GM21360 (cell line): ENCODE data around the gene FBXO34.
"Not testable (repeated sequence)": the region's sequence is repeated elsewhere in the genome, so short reads cannot be mapped to it uniquely, and the experiment has no call there.

Source experiments
- ATAC-seq: cut with Tn5 transposase; IDR thresholded peaks from one replicate; pipeline ENCODE4 v1.9.1; 2021; ENCODE audit warnings: mild to moderate bottlenecking, moderate library complexity; ENCODE audit not compliant: unreplicated experiment

The FBXO34 gene

GRCh38 chr14:55340482-55340881 is 69.3 kb downstream of the FBXO34 start:
- no peak for ATAC-seq

- no peak for ATAC-seq
These were observed 70.6 kb downstream of the FBXO34 start for GRCh38 chr14:55341781-55342180.

GRCh38 chr14:55344582-55345163 is 73.5 kb downstream of the FBXO34 start:
- not testable (repeated sequence) for ATAC-seq

- no peak for ATAC-seq
These were observed 75.8 kb downstream of the FBXO34 start for GRCh38 chr14:55347040-55347439.

- ATAC-seq: no peak
These were observed 76.5 kb downstream of the FBXO34 start for GRCh38 chr14:55347748-55348147.

- no peak for ATAC-seq
These were observed 77.7 kb downstream of the FBXO34 start for GRCh38 chr14:55348766-55349453.

GRCh38 chr14:55349565-55349964 is 78.3 kb downstream of the FBXO34 start:
- ATAC-seq: no peak

- no peak for ATAC-seq
These were observed 79.2 kb downstream of the FBXO34 start for GRCh38 chr14:55350461-55350860.

- ATAC-seq: no peak
These were observed 79.9 kb downstream of the FBXO34 start for GRCh38 chr14:55351111-55351510.

GRCh38 chr14:55352201-55352600 is 81.0 kb downstream of the FBXO34 start:
- ATAC-seq: no peak

- no peak for ATAC-seq
These were observed 82.7 kb downstream of the FBXO34 start for GRCh38 chr14:55353686-55354467.

GRCh38 chr14:55354500-55354899 is 83.3 kb downstream of the FBXO34 start:
- ATAC-seq: no peak

GRCh38 chr14:55355922-55356321 is 84.7 kb downstream of the FBXO34 start:
- no peak for ATAC-seq

- ATAC-seq: no peak
These were observed 85.7 kb downstream of the FBXO34 start for GRCh38 chr14:55356913-55357312.

GRCh38 chr14:55359307-55359706 is 88.1 kb downstream of the FBXO34 start:
- no peak for ATAC-seq

GRCh38 chr14:55361190-55361589 is 90.0 kb downstream of the FBXO34 start:
- no peak for ATAC-seq

- no peak for ATAC-seq
These were observed 95.0 kb downstream of the FBXO34 start for GRCh38 chr14:55366271-55366670.

- no peak for ATAC-seq
These were observed 99.7 kb downstream of the FBXO34 start for GRCh38 chr14:55370883-55371455.

GRCh38 chr14:55372423-55372822 is 101.2 kb downstream of the FBXO34 start:
- no peak for ATAC-seq

- ATAC-seq: no peak
These were observed 101.6 kb downstream of the FBXO34 start for GRCh38 chr14:55372825-55373224.

GRCh38 chr14:55373784-55374705 is 102.8 kb downstream of the FBXO34 start:
- ATAC-seq: no peak
